ENCODE measurements around the gene SMG6. TPM values are rescaled to one million over a fixed set of nuclear protein-coding genes. Genes with fewer than 3 reads are reported as not detected.

The SMG6 gene
- total RNA-seq, 4 donors from 2014 or later: 17.9 to 24.0 (median 20.1) TPM

GRCh38 chr17:2063261-2064146 lies 240.1 kb downstream of the SMG6 start:
- peaks cover 0 to 7% (median 0%) of the 10 kb centered on the region in 4 donors for H3K27me3 ChIP-seq
- 72 to 78% methylated on average over 11 to 16 of the region's 16 CpGs for WGBS, 2 donors
- TF ChIP-seq, protein P1, sequence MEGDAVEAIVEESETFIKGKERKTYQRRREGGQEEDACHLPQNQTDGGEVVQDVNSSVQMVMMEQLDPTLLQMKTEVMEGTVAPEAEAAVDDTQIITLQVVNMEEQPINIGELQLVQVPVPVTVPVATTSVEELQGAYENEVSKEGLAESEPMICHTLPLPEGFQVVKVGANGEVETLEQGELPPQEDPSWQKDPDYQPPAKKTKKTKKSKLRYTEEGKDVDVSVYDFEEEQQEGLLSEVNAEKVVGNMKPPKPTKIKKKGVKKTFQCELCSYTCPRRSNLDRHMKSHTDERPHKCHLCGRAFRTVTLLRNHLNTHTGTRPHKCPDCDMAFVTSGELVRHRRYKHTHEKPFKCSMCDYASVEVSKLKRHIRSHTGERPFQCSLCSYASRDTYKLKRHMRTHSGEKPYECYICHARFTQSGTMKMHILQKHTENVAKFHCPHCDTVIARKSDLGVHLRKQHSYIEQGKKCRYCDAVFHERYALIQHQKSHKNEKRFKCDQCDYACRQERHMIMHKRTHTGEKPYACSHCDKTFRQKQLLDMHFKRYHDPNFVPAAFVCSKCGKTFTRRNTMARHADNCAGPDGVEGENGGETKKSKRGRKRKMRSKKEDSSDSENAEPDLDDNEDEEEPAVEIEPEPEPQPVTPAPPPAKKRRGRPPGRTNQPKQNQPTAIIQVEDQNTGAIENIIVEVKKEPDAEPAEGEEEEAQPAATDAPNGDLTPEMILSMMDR (IDR thresholded peaks at IDR 0.05): no peak
- TF ChIP-seq POLR2A (IDR thresholded peaks at IDR 0.05): no peak
- H3K27ac ChIP-seq: peak overlapping the region; percentile 43 to 93 (median 87)
- no peak overlapping the region for H3K4me3 ChIP-seq
- peaks cover 0 to 99% (median 0%) of the 10 kb centered on the region in 3 donors for H3K36me3 ChIP-seq
- DNase-seq: no peak
- intact Hi-C loops (cut with DNase I): no loop called here
- H3K9me3 ChIP-seq: no peaks in the 10 kb centered on the region
- H3K4me1 ChIP-seq: peaks cover 35 to 99% (median 77%) of the 10 kb centered on the region in 3 donors

GRCh38 chr17:2062571-2063183 lies 240.9 kb downstream of the SMG6 start:
- intact Hi-C loops (cut with DNase I): no loop called here
- peaks cover 0 to 16% (median 0%) of the 10 kb centered on the region in 4 donors for H3K27me3 ChIP-seq
- no peak for DNase-seq

GRCh38 chr17:2061441-2061958 lies 242.1 kb downstream of the SMG6 start:
- Histone ChIP-seq H3K27me3 (peaks cover 0 to 27% (median 1%) of the 10 kb centered on the region in 4 donors), H3K4me1 (peaks cover 36 to 99% (median 64%) of the 10 kb centered on the region in 3 donors), H3K27ac (peak overlapping the region; percentile 68 to 93 (median 87)), H3K9me3 (no peaks in the 10 kb centered on the region), H3K4me3 (no peak overlapping the region), H3K36me3 (peaks cover 0 to 79% (median 0%) of the 10 kb centered on the region in 3 donors)
- no peak for TF ChIP-seq POLR2A (IDR thresholded peaks at IDR 0.05)
- TF ChIP-seq, protein P1 (IDR thresholded peaks at IDR 0.05): no peak
- WGBS, 2 donors: 91 to 100% methylated on average over 4 to 7 of the region's 17 CpGs
- no peak for DNase-seq
- intact Hi-C loops (cut with DNase I): no loop called here

More at GRCh38 chr17:2062571-2063183, 240.9 kb downstream of the SMG6 start:
- TF ChIP-seq POLR2A (IDR thresholded peaks at IDR 0.05): no peak
- TF ChIP-seq, protein P1 (IDR thresholded peaks at IDR 0.05): no peak
- peaks cover 34 to 99% (median 74%) of the 10 kb centered on the region in 3 donors for H3K4me1 ChIP-seq
- H3K36me3 ChIP-seq: peaks cover 0 to 90% (median 0%) of the 10 kb centered on the region in 3 donors
- H3K9me3 ChIP-seq: no peaks in the 10 kb centered on the region
- no peak overlapping the region for H3K4me3 ChIP-seq
- WGBS, 2 donors: 61 to 73% methylated on average over 8 of the region's 11 CpGs
- peak overlapping the region; percentile 43 to 93 (median 87) for H3K27ac ChIP-seq

DNA sequence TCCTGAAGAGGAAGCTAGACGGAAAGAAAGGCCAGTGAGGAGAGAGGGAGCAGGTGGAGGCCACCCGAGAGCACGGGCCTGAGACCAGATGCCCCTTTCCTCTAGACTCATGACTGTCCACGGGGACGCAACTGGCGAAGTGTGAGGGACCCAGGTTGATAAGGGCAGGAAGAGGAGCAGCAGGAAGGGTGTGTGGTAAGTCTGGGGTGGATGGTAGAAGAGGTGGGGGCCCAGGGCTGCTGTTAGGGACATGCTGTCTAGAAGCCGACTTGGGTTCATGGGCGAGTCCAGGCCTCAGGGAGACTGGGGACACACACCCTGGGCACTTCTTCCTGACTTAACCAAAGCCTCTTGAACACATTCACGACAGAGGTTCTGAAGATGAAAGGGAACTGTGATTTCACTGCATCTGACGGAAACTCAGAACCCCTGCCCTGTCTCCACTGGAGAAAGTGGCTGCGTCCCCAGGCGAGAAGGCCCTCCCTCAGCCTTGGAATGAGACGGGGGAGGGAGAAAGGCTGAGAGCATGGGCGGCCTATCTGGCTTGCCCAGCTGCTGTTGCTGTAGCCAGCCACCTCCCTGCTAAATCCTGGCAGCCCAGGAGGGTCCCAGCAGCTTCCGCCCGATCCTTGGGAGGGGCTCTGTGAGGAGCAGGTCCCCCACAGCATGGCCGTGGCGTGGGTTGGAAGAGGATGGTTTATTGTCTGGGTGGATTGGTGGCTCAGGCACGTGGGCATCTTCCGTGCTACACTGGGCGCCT lies 242.7 kb downstream of the SMG6 start:
- H3K4me1 ChIP-seq: peaks cover 42 to 99% (median 65%) of the 10 kb centered on the region in 3 donors

More for the DNA sequence above, 242.7 kb downstream of the SMG6 start:
- intact Hi-C loops (cut with DNase I): no loop called here
- Histone ChIP-seq H3K36me3 (peaks cover 0 to 72% (median 0%) of the 10 kb centered on the region in 3 donors), H3K27ac (peak overlapping the region; percentile 68 to 93 (median 87)), H3K27me3 (peaks cover 0 to 34% (median 2%) of the 10 kb centered on the region in 4 donors), H3K9me3 (no peaks in the 10 kb centered on the region), H3K4me3 (no peak overlapping the region)
- no peak for DNase-seq
- TF ChIP-seq, protein P1 (IDR thresholded peaks at IDR 0.05): no peak
- TF ChIP-seq POLR2A (IDR thresholded peaks at IDR 0.05): no peak
- 76 to 82% methylated on average over 11 to 13 of the region's 21 CpGs for WGBS, 2 donors

Measured in esophagus squamous epithelium (tissue), 5 donors.